GM12878 (cell line): Measurements from ENCODE around the gene LGALS3BP. TPM values are rescaled to one million over a fixed set of nuclear protein-coding genes. Genes with fewer than 3 reads are reported as not detected.

Experiments
- ATAC-seq: fragments of 200-7000 bp; cut with Tn5 transposase; 3 replicates; pipeline ENCODE4 v1.9.1; 2020; ENCODE audit warnings: mild to moderate bottlenecking, moderate library complexity
- BruUV-seq: library from RNA; stranded (reverse); fragments of 400-500 nt; replicated peaks from 2 replicates; lab custom pipeline; 2021; lab: Mats Ljungman, UMichigan
- CTCF ChIA-PET: fragments of 300-600 bp; sonication (Branson Sonifier 250); formaldehyde crosslinking; extraction: SDS; loops from one replicate; lab custom pipeline; 2021; ENCODE audit warnings: inconsistent platforms; lab: Yijun Ruan, JAX
- POLR2A ChIA-PET: fragments of 350-600 bp; formaldehyde crosslinking; extraction: SDS; loops from one replicate; lab custom pipeline; 2021; ENCODE audit warnings: inconsistent platforms; lab: Charles Lee
- RAD21 ChIA-PET: fragments of 300-600 bp; sonication (Branson Sonifier 250); formaldehyde crosslinking; loops from one replicate; lab custom pipeline; 2023; ENCODE audit warnings: antibody characterized with exemption; ENCODE audit not compliant: unreplicated experiment; lab: Charles Lee
- SMC1A ChIA-PET: fragments of 300-600 bp; sonication (Branson Sonifier 250); formaldehyde crosslinking; loops from one replicate; lab custom pipeline; 2023; ENCODE audit not compliant: unreplicated experiment, uncharacterized antibody; lab: Charles Lee
- DNase-seq: peaks from one replicate; pipeline ENCODE4 v3.0.0-alpha.2; 2011; ENCODE audit warnings: low read depth, low spot score
- FAIRE-seq: peaks from 3 replicates; lab custom pipeline; 2011; peaks lifted over from hg19 to GRCh38; lab: Jason Lieb, UNC
- H2AFZ ChIP-seq: 2 replicates; pipeline ENCODE4 v1.6.0; 2011; ENCODE audit warnings: low read depth, low read length, control low read depth; ENCODE audit not compliant: control insufficient read depth
- H3K27ac ChIP-seq: 2 replicates; pipeline ENCODE4 v1.5.1; 2011; ENCODE audit warnings: control low read depth; ENCODE audit not compliant: control insufficient read depth, insufficient read depth
- H3K27me3 ChIP-seq, 2 experiments: replicated peaks in 1 of 2; 2 replicates each; pipeline versions ENCODE4 v1.6.0 to v1.6.1; 2011; ENCODE audit warnings: low read length in 1 of 2; ENCODE audit not compliant: control insufficient read depth in 2 of 2, insufficient read depth in 2 of 2
- H3K36me3 ChIP-seq, 2 experiments: 2 replicates each; pipeline ENCODE4 v1.5.1; 2011; ENCODE audit warnings: low read length in 1 of 2; ENCODE audit not compliant: control insufficient read depth in 2 of 2, insufficient read depth in 2 of 2
- H3K4me1 ChIP-seq: 2 replicates; pipeline ENCODE4 v1.6.1; 2011; ENCODE audit warnings: mild to moderate bottlenecking, low read length, moderate library complexity, mixed read lengths; ENCODE audit not compliant: control insufficient read depth, insufficient read depth
- H3K4me2 ChIP-seq: 2 replicates; pipeline ENCODE4 v1.6.0; 2011; ENCODE audit warnings: control low read depth; ENCODE audit not compliant: control insufficient read depth, insufficient read depth
- H3K4me3 ChIP-seq: fragments of 200-600 bp; sonication (generic); 2 replicates; pipeline ENCODE4 v1.5.1; 2016
- H3K79me2 ChIP-seq: 2 replicates; pipeline ENCODE4 v1.6.0; 2011; ENCODE audit warnings: low read length; ENCODE audit not compliant: control insufficient read depth, insufficient read depth
- H3K9ac ChIP-seq: 2 replicates; pipeline ENCODE4 v1.8.0; 2011; ENCODE audit warnings: low read length, control low read depth, mixed read lengths; ENCODE audit not compliant: control insufficient read depth, insufficient read depth
- H3K9me3 ChIP-seq: replicated peaks from 3 replicates; pipeline ENCODE4 v1.5.1; 2011; ENCODE audit warnings: mild to moderate bottlenecking, low read length; ENCODE audit not compliant: control insufficient read depth, insufficient read depth
- H4K20me1 ChIP-seq: 2 replicates; pipeline ENCODE4 v1.6.0; 2011; ENCODE audit not compliant: control insufficient read depth, insufficient read depth
- BACH1 ChIP-seq: fragments of 450-650 bp; IDR thresholded peaks from 2 replicates; pipeline ENCODE4 v1.6.1; 2017; ENCODE audit warnings: mild to moderate bottlenecking, borderline replicate concordance
- CBFB ChIP-seq: IDR thresholded peaks from 2 replicates; pipeline ENCODE4 v1.6.1; 2016; ENCODE audit warnings: antibody characterized with exemption, low read depth
- IRF4 ChIP-seq: IDR thresholded peaks from 2 replicates; pipeline ENCODE4 v1.6.1; 2011; ENCODE audit warnings: low read depth, low read length
- SIX5 ChIP-seq: IDR thresholded peaks from 2 replicates; pipeline ENCODE4 v1.6.1; 2011; ENCODE audit warnings: mild to moderate bottlenecking, low read depth, low read length, moderate library complexity; ENCODE audit not compliant: severe bottlenecking
- SRF ChIP-seq, 2 experiments: IDR thresholded peaks; 2 replicates each; pipeline ENCODE4 v1.6.1; 2011; ENCODE audit warnings: low read depth in 2 of 2, low read length in 2 of 2, mild to moderate bottlenecking in 1 of 2, moderate library complexity in 1 of 2
- STAT1 ChIP-seq: fragments of 450-650 bp; conservative IDR thresholded peaks from 2 replicates; pipeline ENCODE4 v1.6.1; 2014; ENCODE audit warnings: antibody characterized with exemption, mild to moderate bottlenecking
- STAT3 ChIP-seq: IDR thresholded peaks from 2 replicates; pipeline ENCODE4 v1.6.1; 2011; ENCODE audit warnings: low read depth, low read length, improper control_type of control experiment
- SUPT20H ChIP-seq: IDR thresholded peaks from 2 replicates; pipeline ENCODE4 v1.6.1; 2011; ENCODE audit warnings: low read depth, mild to moderate bottlenecking, low read length, moderate library complexity, borderline replicate concordance; ENCODE audit not compliant: control insufficient read depth
- TARDBP ChIP-seq: IDR thresholded peaks from 2 replicates; pipeline ENCODE4 v1.6.1; 2016; ENCODE audit warnings: borderline replicate concordance
- ZNF207 ChIP-seq: fragments of 450-650 bp; IDR thresholded peaks from 2 replicates; pipeline ENCODE4 v1.6.1; 2014; ENCODE audit warnings: antibody characterized with exemption, mild to moderate bottlenecking, borderline replicate concordance
- WGBS: methylation state at CpG from one replicate; pipeline ENCODE4 v1.1.6; 2016; ENCODE audit warnings: low lambda C conversion rate; ENCODE audit not compliant: insufficient replicate concordance, insufficient coverage; ENCODE audit errors: missing lambda C conversion rate; 5-methylcytosine and 5-hydroxymethylcytosine counted together
- in situ Hi-C: fragments of 300-500 bp; cut with MboI; formaldehyde crosslinking; loops from 9 replicates; pipeline ENCODE4 v1.14.3; 2018; ENCODE audit warnings: mixed read lengths
- intact Hi-C: fragments of 100-400 bp; cut with micrococcal nuclease; formaldehyde crosslinking; loops from one replicate; pipeline ENCODE4 v1.14.2; 2022; ENCODE audit not compliant: unreplicated experiment
- polyA plus RNA-seq, 11 experiments: library from polyadenylated mRNA; depleted of rRNA in 4 of 11; unstranded in 6 of 11; stranded (reverse) in 5 of 11; fragments of >200 nt; fragmentation: Nextera tagmentation in 4 of 11; fragmentation: Illumina TruSeq in 1 of 11; extraction: Ambion mirVana in 4 of 11; extraction: Trizol in 1 of 11; gene quantifications; 1 replicate in 1 of 11; 2 replicates in 10 of 11; pipeline versions ENCODE4 v1.2.1 to v1.2.3, GENCODE V29; 2011 to 2016; ENCODE audit warnings: inconsistent platforms in 2 of 11, missing spikeins in 2 of 11, low read depth in 1 of 11
- total RNA-seq, 4 experiments: library from RNA; depleted of rRNA in 3 of 4; stranded (reverse); fragments of >200 nt in 3 of 4; fragmentation: Illumina TruSeq in 1 of 4; extraction: Trizol in 1 of 4; gene quantifications; 2 replicates each; pipeline versions ENCODE4 v1.2.1 to v1.2.3, GENCODE V29; 2013 to 2021
- TF ChIP-seq, protein P1 (sequence below), 3 experiments: IDR thresholded peaks in 2 of 3; conservative IDR thresholded peaks in 1 of 3; 2 replicates each; pipeline ENCODE4 v1.5.1; 2011; ENCODE audit warnings: low read depth in 3 of 3, low read length in 3 of 3, mild to moderate bottlenecking in 3 of 3, control low read depth in 2 of 3, moderate library complexity in 2 of 3, inconsistent platforms in 1 of 3, mixed read lengths in 1 of 3; ENCODE audit not compliant: control insufficient read depth in 2 of 3, insufficient read depth in 1 of 3; ENCODE audit errors: extremely low read depth in 1 of 3
- TF ChIP-seq, protein P2 (sequence below): IDR thresholded peaks from 2 replicates; pipeline ENCODE4 v1.6.1; 2011; ENCODE audit warnings: low read depth, low read length, improper control_type of control experiment, borderline replicate concordance
- TF ChIP-seq, protein P3 (sequence below): fragments of 450-650 bp; IDR thresholded peaks from 2 replicates; pipeline ENCODE4 v1.6.1; 2017; ENCODE audit warnings: low read depth, mild to moderate bottlenecking, moderate library complexity
- TF ChIP-seq, protein P4 (sequence below): fragments of 150-350 bp; IDR thresholded peaks from 2 replicates; pipeline ENCODE4 v1.6.1; 2016; ENCODE audit warnings: low read depth, low read length

The LGALS3BP gene
- total and polyA plus RNA-seq, 10 of the 15 experiments (the other 5 are each of a cell fraction or from before 2014, with no cell fraction given), result 0.52 to 5.2 (median 1.9) TPM

DNA sequence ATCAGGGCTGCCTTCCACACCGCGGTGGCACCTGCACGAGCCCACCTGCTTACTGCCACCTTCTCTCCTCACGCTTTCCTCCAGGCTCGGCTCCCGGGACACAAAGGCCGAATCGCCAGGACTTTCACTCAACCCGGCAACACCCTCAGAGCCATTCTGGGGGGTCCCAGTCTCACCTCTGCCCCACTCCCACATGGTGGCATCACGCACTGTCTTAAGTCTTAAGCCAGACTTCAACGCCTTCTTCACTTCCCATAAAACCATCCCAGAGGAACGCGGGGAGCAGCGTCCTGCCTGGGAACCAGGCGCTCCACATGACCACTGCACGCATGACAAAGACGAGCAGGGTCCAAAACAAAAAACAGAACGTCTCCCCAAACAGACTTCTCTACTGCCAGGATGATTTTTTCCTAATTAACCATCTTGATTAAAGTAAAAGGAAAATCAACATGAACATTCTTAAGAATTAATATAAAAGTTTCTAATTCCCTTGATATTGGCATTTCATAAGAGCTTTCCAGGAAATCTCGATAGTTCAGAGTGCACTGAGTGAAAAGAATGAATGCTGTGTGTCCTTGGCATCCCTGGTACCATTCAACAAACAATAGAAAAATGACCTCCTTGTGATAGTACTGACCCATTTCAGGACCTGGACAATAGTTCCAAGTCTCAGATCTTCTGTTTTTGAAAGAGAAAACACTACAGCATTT lies 27.2 kb upstream of the LGALS3BP start:
- Histone ChIP-seq H3K9me3 (no peaks in the 10 kb centered on the region), H3K36me3 (no peaks in the 10 kb centered on the region; a peak in 1 of 4 replicates), H3K27ac (no peak overlapping the region), H3K27me3 (no peaks in the 10 kb centered on the region), H4K20me1 (no peaks in the 10 kb centered on the region; the same call in none of the 2 replicates), H3K4me1 (peaks cover 8% of the 10 kb centered on the region), H2AFZ (no peak overlapping the region), H3K4me3 (peak overlapping the region; percentile 22; the same call in 1 of the 2 replicates), H3K79me2 (peaks cover 39% of the 10 kb centered on the region), H3K4me2 (no peak overlapping the region), H3K9ac (no peak overlapping the region)
- WGBS, result 95% methylated on average over 19 of the region's 19 CpGs
- FAIRE-seq, result no peak
- POLR2A ChIA-PET, result no interaction called here
- no TSS peak for BruUV-seq
- CTCF ChIA-PET, result interaction anchor here (0.8 to 1.0 kb wide), 2 partner anchors 80 to 394 kb away, joined by 3 read pairs; no protein-coding TSS in a partner anchor
- ATAC-seq, result no peak
- in situ Hi-C loops (no loop called here), intact Hi-C loops (no loop called here)
- DNase-seq, result no peak
- SMC1A ChIA-PET, result no interaction called here
- RAD21 ChIA-PET, result no interaction called here
- TF ChIP-seq, protein P1, sequence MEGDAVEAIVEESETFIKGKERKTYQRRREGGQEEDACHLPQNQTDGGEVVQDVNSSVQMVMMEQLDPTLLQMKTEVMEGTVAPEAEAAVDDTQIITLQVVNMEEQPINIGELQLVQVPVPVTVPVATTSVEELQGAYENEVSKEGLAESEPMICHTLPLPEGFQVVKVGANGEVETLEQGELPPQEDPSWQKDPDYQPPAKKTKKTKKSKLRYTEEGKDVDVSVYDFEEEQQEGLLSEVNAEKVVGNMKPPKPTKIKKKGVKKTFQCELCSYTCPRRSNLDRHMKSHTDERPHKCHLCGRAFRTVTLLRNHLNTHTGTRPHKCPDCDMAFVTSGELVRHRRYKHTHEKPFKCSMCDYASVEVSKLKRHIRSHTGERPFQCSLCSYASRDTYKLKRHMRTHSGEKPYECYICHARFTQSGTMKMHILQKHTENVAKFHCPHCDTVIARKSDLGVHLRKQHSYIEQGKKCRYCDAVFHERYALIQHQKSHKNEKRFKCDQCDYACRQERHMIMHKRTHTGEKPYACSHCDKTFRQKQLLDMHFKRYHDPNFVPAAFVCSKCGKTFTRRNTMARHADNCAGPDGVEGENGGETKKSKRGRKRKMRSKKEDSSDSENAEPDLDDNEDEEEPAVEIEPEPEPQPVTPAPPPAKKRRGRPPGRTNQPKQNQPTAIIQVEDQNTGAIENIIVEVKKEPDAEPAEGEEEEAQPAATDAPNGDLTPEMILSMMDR (IDR thresholded peaks at IDR 0.05 in 2 of 3, conservative IDR thresholded peaks at IDR 0.05 in 1 of 3; ENCODE audit: control insufficient read depth in 2 of 3, extremely low read depth in 1 of 3, insufficient read depth in 1 of 3, low read depth in 3 of 3, low read length in 3 of 3), result no peak
- TF ChIP-seq STAT3, result no peak
- no peak for TF ChIP-seq STAT1
- no peak for TF ChIP-seq IRF4
- TF ChIP-seq, protein P2, sequence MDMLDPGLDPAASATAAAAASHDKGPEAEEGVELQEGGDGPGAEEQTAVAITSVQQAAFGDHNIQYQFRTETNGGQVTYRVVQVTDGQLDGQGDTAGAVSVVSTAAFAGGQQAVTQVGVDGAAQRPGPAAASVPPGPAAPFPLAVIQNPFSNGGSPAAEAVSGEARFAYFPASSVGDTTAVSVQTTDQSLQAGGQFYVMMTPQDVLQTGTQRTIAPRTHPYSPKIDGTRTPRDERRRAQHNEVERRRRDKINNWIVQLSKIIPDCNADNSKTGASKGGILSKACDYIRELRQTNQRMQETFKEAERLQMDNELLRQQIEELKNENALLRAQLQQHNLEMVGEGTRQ, result no peak
- no peak for TF ChIP-seq ZNF207
- TF ChIP-seq SIX5, result no peak
- TF ChIP-seq SRF (IDR thresholded peaks at IDR 0.05; ENCODE audit: low read depth in 2 of 2, low read length in 2 of 2), result no peak
- TF ChIP-seq CBFB, result no peak
- TF ChIP-seq, protein P3, sequence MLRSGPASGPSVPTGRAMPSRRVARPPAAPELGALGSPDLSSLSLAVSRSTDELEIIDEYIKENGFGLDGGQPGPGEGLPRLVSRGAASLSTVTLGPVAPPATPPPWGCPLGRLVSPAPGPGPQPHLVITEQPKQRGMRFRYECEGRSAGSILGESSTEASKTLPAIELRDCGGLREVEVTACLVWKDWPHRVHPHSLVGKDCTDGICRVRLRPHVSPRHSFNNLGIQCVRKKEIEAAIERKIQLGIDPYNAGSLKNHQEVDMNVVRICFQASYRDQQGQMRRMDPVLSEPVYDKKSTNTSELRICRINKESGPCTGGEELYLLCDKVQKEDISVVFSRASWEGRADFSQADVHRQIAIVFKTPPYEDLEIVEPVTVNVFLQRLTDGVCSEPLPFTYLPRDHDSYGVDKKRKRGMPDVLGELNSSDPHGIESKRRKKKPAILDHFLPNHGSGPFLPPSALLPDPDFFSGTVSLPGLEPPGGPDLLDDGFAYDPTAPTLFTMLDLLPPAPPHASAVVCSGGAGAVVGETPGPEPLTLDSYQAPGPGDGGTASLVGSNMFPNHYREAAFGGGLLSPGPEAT, result no peak
- TF ChIP-seq SUPT20H, result no peak
- TF ChIP-seq, protein P4, sequence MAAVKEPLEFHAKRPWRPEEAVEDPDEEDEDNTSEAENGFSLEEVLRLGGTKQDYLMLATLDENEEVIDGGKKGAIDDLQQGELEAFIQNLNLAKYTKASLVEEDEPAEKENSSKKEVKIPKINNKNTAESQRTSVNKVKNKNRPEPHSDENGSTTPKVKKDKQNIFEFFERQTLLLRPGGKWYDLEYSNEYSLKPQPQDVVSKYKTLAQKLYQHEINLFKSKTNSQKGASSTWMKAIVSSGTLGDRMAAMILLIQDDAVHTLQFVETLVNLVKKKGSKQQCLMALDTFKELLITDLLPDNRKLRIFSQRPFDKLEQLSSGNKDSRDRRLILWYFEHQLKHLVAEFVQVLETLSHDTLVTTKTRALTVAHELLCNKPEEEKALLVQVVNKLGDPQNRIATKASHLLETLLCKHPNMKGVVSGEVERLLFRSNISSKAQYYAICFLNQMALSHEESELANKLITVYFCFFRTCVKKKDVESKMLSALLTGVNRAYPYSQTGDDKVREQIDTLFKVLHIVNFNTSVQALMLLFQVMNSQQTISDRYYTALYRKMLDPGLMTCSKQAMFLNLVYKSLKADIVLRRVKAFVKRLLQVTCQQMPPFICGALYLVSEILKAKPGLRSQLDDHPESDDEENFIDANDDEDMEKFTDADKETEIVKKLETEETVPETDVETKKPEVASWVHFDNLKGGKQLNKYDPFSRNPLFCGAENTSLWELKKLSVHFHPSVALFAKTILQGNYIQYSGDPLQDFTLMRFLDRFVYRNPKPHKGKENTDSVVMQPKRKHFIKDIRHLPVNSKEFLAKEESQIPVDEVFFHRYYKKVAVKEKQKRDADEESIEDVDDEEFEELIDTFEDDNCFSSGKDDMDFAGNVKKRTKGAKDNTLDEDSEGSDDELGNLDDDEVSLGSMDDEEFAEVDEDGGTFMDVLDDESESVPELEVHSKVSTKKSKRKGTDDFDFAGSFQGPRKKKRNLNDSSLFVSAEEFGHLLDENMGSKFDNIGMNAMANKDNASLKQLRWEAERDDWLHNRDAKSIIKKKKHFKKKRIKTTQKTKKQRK, result no peak
- TF ChIP-seq TARDBP, result no peak
- TF ChIP-seq BACH1, result no peak
